Liver (tissue), 9 donors: ENCODE measurements around the gene ATP6V0E1. TPM values are rescaled to one million over a fixed set of nuclear protein-coding genes. Genes with fewer than 3 reads are reported as not detected.

ENCODE experiments used
- DNase-seq: peaks from one replicate; pipeline ENCODE4 v3.0.0-alpha.2; 2017; ENCODE audit warnings: low spot score
- H3K27ac ChIP-seq, 2 donors: one replicate each; pipeline ENCODE4 v1.7.0; 2013; ENCODE audit warnings: inconsistent platforms in 2 of 2, low read length in 2 of 2, control low read depth in 1 of 2, low read depth in 1 of 2, mild to moderate bottlenecking in 1 of 2
- H3K27me3 ChIP-seq, 4 donors: one replicate each; pipeline versions ENCODE4 v1.6.1 to v1.7.0; 2013; ENCODE audit warnings: low read length in 3 of 4, inconsistent platforms in 1 of 4, mild to moderate bottlenecking in 1 of 4, moderate library complexity in 1 of 4; ENCODE audit not compliant: control insufficient read depth in 4 of 4, insufficient read depth in 4 of 4
- H3K36me3 ChIP-seq, 4 donors: one replicate each; pipeline versions ENCODE4 v1.6.1 to v1.7.0; 2013; ENCODE audit warnings: low read length in 3 of 4, mild to moderate bottlenecking in 3 of 4, low read depth in 1 of 4, moderate library complexity in 1 of 4; ENCODE audit not compliant: control insufficient read depth in 4 of 4, insufficient read depth in 3 of 4
- H3K4me1 ChIP-seq, 4 donors: one replicate each; pipeline versions ENCODE4 v1.6.1 to v1.7.0; 2013; ENCODE audit warnings: low read length in 3 of 4, mild to moderate bottlenecking in 3 of 4, moderate library complexity in 1 of 4; ENCODE audit not compliant: control insufficient read depth in 4 of 4, insufficient read depth in 4 of 4
- H3K4me3 ChIP-seq, 3 donors: one replicate each; pipeline versions ENCODE4 v1.6.1 to v1.7.0; 2013; ENCODE audit warnings: low read length in 3 of 3, control low read depth in 1 of 3, low read depth in 1 of 3, mild to moderate bottlenecking in 1 of 3
- H3K9ac ChIP-seq, 2 donors: one replicate each; pipeline ENCODE4 v1.7.0; 2013; ENCODE audit warnings: low read length in 2 of 2, mild to moderate bottlenecking in 2 of 2, moderate library complexity in 2 of 2, control low read depth in 1 of 2, low read depth in 1 of 2
- H3K9me3 ChIP-seq, 4 donors: one replicate each; pipeline versions ENCODE4 v1.6.1 to v1.7.0; 2013; ENCODE audit warnings: low read length in 3 of 4; ENCODE audit not compliant: control insufficient read depth in 4 of 4
- EGR1 ChIP-seq, 2 donors: IDR thresholded peaks; 2 replicates each; pipeline ENCODE4 v1.6.1; 2016 to 2018; ENCODE audit warnings: antibody characterized with exemption in 2 of 2, low read depth in 2 of 2
- FOXA1 ChIP-seq: IDR thresholded peaks from 2 replicates; pipeline ENCODE4 v1.6.1; 2016; ENCODE audit warnings: antibody characterized with exemption
- FOXA2 ChIP-seq: IDR thresholded peaks from 2 replicates; pipeline ENCODE4 v1.6.1; 2016; ENCODE audit warnings: antibody characterized with exemption
- GABPA ChIP-seq, 2 donors: IDR thresholded peaks in 1 of 2; conservative IDR thresholded peaks in 1 of 2; 2 replicates each; pipeline ENCODE4 v1.6.1; 2016; ENCODE audit warnings: antibody characterized with exemption in 2 of 2, mild to moderate bottlenecking in 1 of 2, moderate library complexity in 1 of 2
- HNF4A ChIP-seq, 2 donors: conservative IDR thresholded peaks; 2 replicates each; pipeline ENCODE4 v1.6.1; 2016; ENCODE audit warnings: antibody characterized with exemption in 2 of 2, mild to moderate bottlenecking in 2 of 2
- HNF4G ChIP-seq: IDR thresholded peaks from 2 replicates; pipeline ENCODE4 v1.6.1; 2016; ENCODE audit warnings: antibody characterized with exemption
- JUND ChIP-seq, 2 donors: IDR thresholded peaks; 2 replicates each; pipeline ENCODE4 v1.6.1; 2016; ENCODE audit warnings: antibody characterized with exemption in 2 of 2
- NR2F2 ChIP-seq: IDR thresholded peaks from 2 replicates; pipeline ENCODE4 v1.6.1; 2016; ENCODE audit warnings: antibody characterized with exemption
- RAD21 ChIP-seq, 2 donors: IDR thresholded peaks; 2 replicates each; pipeline ENCODE4 v1.6.1; 2016; ENCODE audit warnings: antibody characterized with exemption in 2 of 2, mild to moderate bottlenecking in 2 of 2
- RXRA ChIP-seq, 2 donors: IDR thresholded peaks; 2 replicates each; pipeline ENCODE4 v1.6.1; 2017 to 2018; ENCODE audit warnings: antibody characterized with exemption in 2 of 2, mild to moderate bottlenecking in 1 of 2
- SP1 ChIP-seq: IDR thresholded peaks from 2 replicates; pipeline ENCODE4 v1.6.1; 2018; ENCODE audit warnings: antibody characterized with exemption, mild to moderate bottlenecking
- TAF1 ChIP-seq: conservative IDR thresholded peaks from 2 replicates; pipeline ENCODE4 v1.6.1; 2016; ENCODE audit warnings: antibody characterized with exemption, mild to moderate bottlenecking
- YY1 ChIP-seq: IDR thresholded peaks from 2 replicates; pipeline ENCODE4 v1.6.1; 2016; ENCODE audit warnings: antibody characterized with exemption, mild to moderate bottlenecking
- WGBS: extraction: QIAGEN DNeasy Blood & Tissue Kit; methylation state at CpG from one replicate; pipeline ENCODE4 v1.1.7; 2013; 5-methylcytosine and 5-hydroxymethylcytosine counted together
- polyA plus RNA-seq, 2 donors: library from polyadenylated mRNA; stranded (reverse) in 1 of 2; unstranded in 1 of 2; fragments of 200-250 nt in 1 of 2; fragments of >200 nt in 1 of 2; fragmentation: Nextera tagmentation in 1 of 2; extraction: Ambion mirVana in 1 of 2; gene quantifications; one replicate each; pipeline versions ENCODE4 v1.2.1 to v1.2.3, GENCODE V29; 2013 to 2015
- total RNA-seq, 2 donors: library from RNA; depleted of rRNA; stranded (reverse); fragments of >200 nt; gene quantifications; one replicate each; pipeline ENCODE4 v1.2.3, GENCODE V29; 2014
- TF ChIP-seq, protein P1 (sequence below): IDR thresholded peaks from 2 replicates; pipeline ENCODE4 v1.6.1; 2016; ENCODE audit warnings: antibody characterized with exemption
- TF ChIP-seq, protein P2 (sequence below): IDR thresholded peaks from 2 replicates; pipeline ENCODE4 v1.6.1; 2016; ENCODE audit warnings: antibody characterized with exemption
- TF ChIP-seq, protein P3 (sequence below): IDR thresholded peaks from 2 replicates; pipeline ENCODE4 v1.6.1; 2016; ENCODE audit warnings: antibody characterized with exemption
- TF ChIP-seq, protein P4 (sequence below): IDR thresholded peaks from 2 replicates; pipeline ENCODE4 v1.6.1; 2016; ENCODE audit warnings: antibody characterized with exemption, mild to moderate bottlenecking
- TF ChIP-seq, protein P5 (sequence below): fragments of 150-350 bp; IDR thresholded peaks from 2 replicates; pipeline ENCODE4 v1.5.1; 2017; ENCODE audit warnings: improper control_type of control experiment, low read depth, low read length; ENCODE audit not compliant: missing input control
- donor health status: healthy.
- donor health status: healthy.
- donor health status: healthy.
- donor health status: healthy.
- donor health status: healthy.

ATP6V0E1 gene
- total RNA-seq (10 to 100 TPM; 56.6 to 86.7 TPM), polyA plus RNA-seq (100 to 1,000 TPM; 135 to 396 TPM)

DNA sequence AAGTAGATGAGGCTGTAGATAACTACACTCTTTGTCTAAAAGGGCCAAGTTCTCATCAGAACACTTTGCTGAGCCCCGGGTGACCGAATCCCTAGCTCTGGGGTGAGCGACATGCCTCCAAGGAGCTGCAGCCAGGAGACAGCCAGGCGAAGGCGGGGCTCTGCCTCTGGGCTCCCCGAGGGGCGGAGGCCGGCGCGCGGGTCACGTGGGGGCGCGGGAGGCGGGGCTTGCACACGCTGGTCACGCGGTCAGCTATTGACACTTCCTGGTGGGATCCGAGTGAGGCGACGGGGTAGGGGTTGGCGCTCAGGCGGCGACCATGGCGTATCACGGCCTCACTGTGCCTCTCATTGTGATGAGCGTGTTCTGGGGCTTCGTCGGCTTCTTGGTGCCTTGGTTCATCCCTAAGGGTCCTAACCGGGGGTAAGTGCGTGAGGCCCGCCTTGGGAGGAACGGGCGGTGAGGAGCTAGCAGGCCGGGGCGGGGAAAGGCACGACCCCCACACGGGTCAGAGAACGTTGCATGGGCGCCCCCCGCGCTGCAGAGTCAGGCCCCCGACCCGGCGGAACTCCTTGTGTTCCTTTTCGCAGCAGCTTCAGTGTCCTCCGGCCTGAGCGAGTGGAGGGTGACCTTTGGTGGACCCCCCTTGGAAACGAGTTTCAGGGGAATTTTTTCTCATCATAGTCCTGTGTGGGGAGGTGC lies at the start of gene ATP6V0E1:
Gene ATP6V0E1 (plus strand): TSS at position 230 of the 702 bp plus-strand sequence. CDS start 90 bp downstream, at position 320.
- Histone ChIP-seq H3K9me3 (no peaks in the 10 kb centered on the region), H3K36me3 (peaks cover 0 to 7% (median 3%) of the 10 kb centered on the region in 4 donors), H3K4me1 (peaks cover 0 to 14% (median 7%) of the 10 kb centered on the region in 4 donors), H3K4me3 (peak within 1 kb of the TSS; percentile 71 to 99 (median 74)), H3K27ac (peak within 1 kb of the TSS; percentile 85 to 92), H3K9ac (peak within 1 kb of the TSS; percentile 90 to 91), H3K27me3 (no peaks in the 10 kb centered on the region)
- DNase-seq = peak; percentile 97
- WGBS = under 1% methylated on average over 49 of the region's 49 CpGs
- TF ChIP-seq, protein P1, sequence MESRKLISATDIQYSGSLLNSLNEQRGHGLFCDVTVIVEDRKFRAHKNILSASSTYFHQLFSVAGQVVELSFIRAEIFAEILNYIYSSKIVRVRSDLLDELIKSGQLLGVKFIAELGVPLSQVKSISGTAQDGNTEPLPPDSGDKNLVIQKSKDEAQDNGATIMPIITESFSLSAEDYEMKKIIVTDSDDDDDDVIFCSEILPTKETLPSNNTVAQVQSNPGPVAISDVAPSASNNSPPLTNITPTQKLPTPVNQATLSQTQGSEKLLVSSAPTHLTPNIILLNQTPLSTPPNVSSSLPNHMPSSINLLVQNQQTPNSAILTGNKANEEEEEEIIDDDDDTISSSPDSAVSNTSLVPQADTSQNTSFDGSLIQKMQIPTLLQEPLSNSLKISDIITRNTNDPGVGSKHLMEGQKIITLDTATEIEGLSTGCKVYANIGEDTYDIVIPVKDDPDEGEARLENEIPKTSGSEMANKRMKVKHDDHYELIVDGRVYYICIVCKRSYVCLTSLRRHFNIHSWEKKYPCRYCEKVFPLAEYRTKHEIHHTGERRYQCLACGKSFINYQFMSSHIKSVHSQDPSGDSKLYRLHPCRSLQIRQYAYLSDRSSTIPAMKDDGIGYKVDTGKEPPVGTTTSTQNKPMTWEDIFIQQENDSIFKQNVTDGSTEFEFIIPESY = no peak
- no peak for TF ChIP-seq NR2F2
- TF ChIP-seq JUND (IDR thresholded peaks at IDR 0.05) = no peak
- TF ChIP-seq FOXA1 = peak; percentile 77
- TF ChIP-seq YY1 = no peak
- TF ChIP-seq, protein P2, sequence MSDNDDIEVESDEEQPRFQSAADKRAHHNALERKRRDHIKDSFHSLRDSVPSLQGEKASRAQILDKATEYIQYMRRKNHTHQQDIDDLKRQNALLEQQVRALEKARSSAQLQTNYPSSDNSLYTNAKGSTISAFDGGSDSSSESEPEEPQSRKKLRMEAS = peak; percentile 26
- no peak for TF ChIP-seq TAF1
- peak in 1 of 2 donors; percentile 16 for TF ChIP-seq HNF4A (conservative IDR thresholded peaks at IDR 0.05)
- no peak for TF ChIP-seq HNF4G
- TF ChIP-seq, protein P3, sequence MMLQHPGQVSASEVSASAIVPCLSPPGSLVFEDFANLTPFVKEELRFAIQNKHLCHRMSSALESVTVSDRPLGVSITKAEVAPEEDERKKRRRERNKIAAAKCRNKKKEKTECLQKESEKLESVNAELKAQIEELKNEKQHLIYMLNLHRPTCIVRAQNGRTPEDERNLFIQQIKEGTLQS = no peak
- TF ChIP-seq RXRA (IDR thresholded peaks at IDR 0.05) = no peak
- peak; percentile 35 for TF ChIP-seq SP1
- TF ChIP-seq, protein P4, sequence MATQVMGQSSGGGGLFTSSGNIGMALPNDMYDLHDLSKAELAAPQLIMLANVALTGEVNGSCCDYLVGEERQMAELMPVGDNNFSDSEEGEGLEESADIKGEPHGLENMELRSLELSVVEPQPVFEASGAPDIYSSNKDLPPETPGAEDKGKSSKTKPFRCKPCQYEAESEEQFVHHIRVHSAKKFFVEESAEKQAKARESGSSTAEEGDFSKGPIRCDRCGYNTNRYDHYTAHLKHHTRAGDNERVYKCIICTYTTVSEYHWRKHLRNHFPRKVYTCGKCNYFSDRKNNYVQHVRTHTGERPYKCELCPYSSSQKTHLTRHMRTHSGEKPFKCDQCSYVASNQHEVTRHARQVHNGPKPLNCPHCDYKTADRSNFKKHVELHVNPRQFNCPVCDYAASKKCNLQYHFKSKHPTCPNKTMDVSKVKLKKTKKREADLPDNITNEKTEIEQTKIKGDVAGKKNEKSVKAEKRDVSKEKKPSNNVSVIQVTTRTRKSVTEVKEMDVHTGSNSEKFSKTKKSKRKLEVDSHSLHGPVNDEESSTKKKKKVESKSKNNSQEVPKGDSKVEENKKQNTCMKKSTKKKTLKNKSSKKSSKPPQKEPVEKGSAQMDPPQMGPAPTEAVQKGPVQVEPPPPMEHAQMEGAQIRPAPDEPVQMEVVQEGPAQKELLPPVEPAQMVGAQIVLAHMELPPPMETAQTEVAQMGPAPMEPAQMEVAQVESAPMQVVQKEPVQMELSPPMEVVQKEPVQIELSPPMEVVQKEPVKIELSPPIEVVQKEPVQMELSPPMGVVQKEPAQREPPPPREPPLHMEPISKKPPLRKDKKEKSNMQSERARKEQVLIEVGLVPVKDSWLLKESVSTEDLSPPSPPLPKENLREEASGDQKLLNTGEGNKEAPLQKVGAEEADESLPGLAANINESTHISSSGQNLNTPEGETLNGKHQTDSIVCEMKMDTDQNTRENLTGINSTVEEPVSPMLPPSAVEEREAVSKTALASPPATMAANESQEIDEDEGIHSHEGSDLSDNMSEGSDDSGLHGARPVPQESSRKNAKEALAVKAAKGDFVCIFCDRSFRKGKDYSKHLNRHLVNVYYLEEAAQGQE = no peak
- TF ChIP-seq EGR1 (IDR thresholded peaks at IDR 0.05; ENCODE audit: low read depth in 2 of 2) = no peak
- TF ChIP-seq FOXA2 = peak; percentile 85
- peak; percentile 29 to 52 for TF ChIP-seq RAD21 (IDR thresholded peaks at IDR 0.05)
- TF ChIP-seq, protein P5, sequence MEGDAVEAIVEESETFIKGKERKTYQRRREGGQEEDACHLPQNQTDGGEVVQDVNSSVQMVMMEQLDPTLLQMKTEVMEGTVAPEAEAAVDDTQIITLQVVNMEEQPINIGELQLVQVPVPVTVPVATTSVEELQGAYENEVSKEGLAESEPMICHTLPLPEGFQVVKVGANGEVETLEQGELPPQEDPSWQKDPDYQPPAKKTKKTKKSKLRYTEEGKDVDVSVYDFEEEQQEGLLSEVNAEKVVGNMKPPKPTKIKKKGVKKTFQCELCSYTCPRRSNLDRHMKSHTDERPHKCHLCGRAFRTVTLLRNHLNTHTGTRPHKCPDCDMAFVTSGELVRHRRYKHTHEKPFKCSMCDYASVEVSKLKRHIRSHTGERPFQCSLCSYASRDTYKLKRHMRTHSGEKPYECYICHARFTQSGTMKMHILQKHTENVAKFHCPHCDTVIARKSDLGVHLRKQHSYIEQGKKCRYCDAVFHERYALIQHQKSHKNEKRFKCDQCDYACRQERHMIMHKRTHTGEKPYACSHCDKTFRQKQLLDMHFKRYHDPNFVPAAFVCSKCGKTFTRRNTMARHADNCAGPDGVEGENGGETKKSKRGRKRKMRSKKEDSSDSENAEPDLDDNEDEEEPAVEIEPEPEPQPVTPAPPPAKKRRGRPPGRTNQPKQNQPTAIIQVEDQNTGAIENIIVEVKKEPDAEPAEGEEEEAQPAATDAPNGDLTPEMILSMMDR = no peak
- no peak for TF ChIP-seq GABPA (IDR thresholded peaks at IDR 0.05 in 1 of 2, conservative IDR thresholded peaks at IDR 0.05 in 1 of 2)
